Prostate gland (tissue), 2 donors: Measurements from ENCODE around the gene SND1. TPM values are rescaled to one million over a fixed set of nuclear protein-coding genes. Genes with fewer than 3 reads are reported as not detected.

ENCODE experiments used
- DNase-seq: peaks from one replicate; pipeline ENCODE4 v3.0.0-alpha.2; 2019; ENCODE audit warnings: low spot score
- H3K27ac ChIP-seq, 2 donors: fragments of 200-600 bp; sonication (generic); 2 replicates each; pipeline ENCODE4 v1.5.1; 2017 to 2019
- H3K27me3 ChIP-seq: fragments of 200-600 bp; sonication (generic); replicated peaks from 2 replicates; pipeline ENCODE4 v1.5.1; 2019; ENCODE audit not compliant: insufficient read depth
- H3K36me3 ChIP-seq, 2 donors: fragments of 200-600 bp; sonication (generic); 1 replicate in 1 of 2; 2 replicates in 1 of 2; pipeline versions ENCODE4 v1.5.1 to v1.8.1; 2017 to 2019
- H3K4me1 ChIP-seq: fragments of 200-600 bp; sonication (generic); replicated peaks from 2 replicates; pipeline ENCODE4 v1.5.1; 2019
- H3K4me3 ChIP-seq, 2 donors: fragments of 200-600 bp; sonication (generic); 2 replicates each; pipeline ENCODE4 v1.5.1; 2017 to 2019
- H3K9me3 ChIP-seq: fragments of 200-600 bp; sonication (generic); 2 replicates; pipeline ENCODE4 v1.5.1; 2017
- POLR2A ChIP-seq: fragments of 450-650 bp; IDR thresholded peaks from one replicate; pipeline ENCODE4 v1.6.1; 2016; ENCODE audit warnings: antibody characterized with exemption, mild to moderate bottlenecking
- POLR2AphosphoS5 ChIP-seq: sonication (generic); formaldehyde crosslinking; IDR thresholded peaks from one replicate; pipeline ENCODE4 v1.6.1; 2017; ENCODE audit warnings: antibody characterized with exemption
- WGBS: methylation state at CpG from one replicate; pipeline ENCODE4 v1.1.5; 2018; 5-methylcytosine and 5-hydroxymethylcytosine counted together
- intact Hi-C: fragments of 100-400 bp; cut with DNase I; formaldehyde crosslinking; loops from one replicate; pipeline ENCODE4 v1.14.2; 2022
- total RNA-seq, 2 donors: library from RNA; depleted of rRNA; stranded (reverse); fragments of >200 nt; gene quantifications; one replicate each; pipeline ENCODE4 v1.1.0, GENCODE V29; 2016
- TF ChIP-seq, protein P1 (sequence below), 4 experiments: fragments of 200-600 bp in 2 of 4; fragments of 450-650 bp in 2 of 4; sonication (generic) in 2 of 4; IDR thresholded peaks; 1 replicate in 3 of 4; 2 replicates in 1 of 4; pipeline ENCODE4 v1.5.1; 2016 to 2019; ENCODE audit warnings: antibody characterized with exemption in 4 of 4, mild to moderate bottlenecking in 2 of 4, moderate library complexity in 2 of 4

Gene SND1
- total RNA-seq, 2 donors from 2014 or later: 175 to 190 TPM

DNA sequence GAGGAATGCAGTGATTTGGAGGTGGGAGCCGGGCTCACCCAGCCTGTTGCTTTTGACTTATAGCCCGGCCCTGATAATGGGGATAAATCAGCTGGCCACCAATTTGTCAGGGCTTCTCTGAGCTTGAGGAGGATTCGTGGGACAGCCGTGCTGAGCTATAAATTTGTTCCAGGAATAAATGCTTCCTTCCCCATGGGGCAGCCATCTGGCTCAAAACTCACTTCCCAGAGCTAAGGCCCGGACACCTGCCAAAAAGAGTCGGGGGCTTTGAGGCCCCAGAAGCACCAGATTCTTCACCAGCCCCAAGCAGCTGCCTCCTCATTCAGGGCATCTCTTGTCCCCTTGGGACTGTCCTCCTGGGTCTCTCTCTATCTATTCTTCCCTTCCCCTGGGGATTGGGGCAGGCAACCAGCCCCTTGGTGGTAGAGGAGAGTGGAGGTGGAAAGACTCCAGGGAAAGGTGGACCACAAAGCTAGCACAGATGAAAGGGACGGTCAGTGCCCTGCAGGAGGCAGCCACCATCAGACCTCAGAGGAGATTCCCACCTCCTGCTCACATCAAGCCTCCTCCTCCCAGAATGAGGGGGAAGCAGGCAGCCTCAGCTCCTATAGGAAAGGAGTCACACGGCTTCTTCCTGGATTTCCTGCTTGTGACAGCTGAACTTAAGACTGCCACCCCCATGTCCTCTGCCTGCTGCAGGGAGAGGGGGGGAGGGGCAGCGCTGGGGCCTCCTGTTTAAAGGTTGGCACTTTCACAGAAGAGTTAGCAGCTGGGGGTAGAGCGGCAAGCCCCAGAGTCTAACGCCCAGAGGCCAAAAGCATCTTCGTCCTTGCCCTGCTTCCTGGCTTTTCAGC lies 423.5 kb downstream of the SND1 start:
- Histone ChIP-seq H3K4me1 (no peaks in the 10 kb centered on the region), H3K36me3 (no peaks in the 10 kb centered on the region), H3K4me3 (no peak overlapping the region), H3K27me3 (no peaks in the 10 kb centered on the region), H3K9me3 (no peaks in the 10 kb centered on the region), H3K27ac (no peak overlapping the region)
- WGBS: 84% methylated on average over 12 of the region's 12 CpGs
- TF ChIP-seq, protein P1, sequence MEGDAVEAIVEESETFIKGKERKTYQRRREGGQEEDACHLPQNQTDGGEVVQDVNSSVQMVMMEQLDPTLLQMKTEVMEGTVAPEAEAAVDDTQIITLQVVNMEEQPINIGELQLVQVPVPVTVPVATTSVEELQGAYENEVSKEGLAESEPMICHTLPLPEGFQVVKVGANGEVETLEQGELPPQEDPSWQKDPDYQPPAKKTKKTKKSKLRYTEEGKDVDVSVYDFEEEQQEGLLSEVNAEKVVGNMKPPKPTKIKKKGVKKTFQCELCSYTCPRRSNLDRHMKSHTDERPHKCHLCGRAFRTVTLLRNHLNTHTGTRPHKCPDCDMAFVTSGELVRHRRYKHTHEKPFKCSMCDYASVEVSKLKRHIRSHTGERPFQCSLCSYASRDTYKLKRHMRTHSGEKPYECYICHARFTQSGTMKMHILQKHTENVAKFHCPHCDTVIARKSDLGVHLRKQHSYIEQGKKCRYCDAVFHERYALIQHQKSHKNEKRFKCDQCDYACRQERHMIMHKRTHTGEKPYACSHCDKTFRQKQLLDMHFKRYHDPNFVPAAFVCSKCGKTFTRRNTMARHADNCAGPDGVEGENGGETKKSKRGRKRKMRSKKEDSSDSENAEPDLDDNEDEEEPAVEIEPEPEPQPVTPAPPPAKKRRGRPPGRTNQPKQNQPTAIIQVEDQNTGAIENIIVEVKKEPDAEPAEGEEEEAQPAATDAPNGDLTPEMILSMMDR (IDR thresholded peaks at IDR 0.05): no peak
- no peak for TF ChIP-seq POLR2AphosphoS5
- TF ChIP-seq POLR2A: no peak
- intact Hi-C loops: no loop called here
- DNase-seq: no peak

- Histone ChIP-seq H3K27me3 (no peaks in the 10 kb centered on the region), H3K4me3 (no peak overlapping the region), H3K27ac (no peak overlapping the region), H3K4me1 (no peaks in the 10 kb centered on the region), H3K36me3 (peaks cover 0 to 2% of the 10 kb centered on the region in 2 donors), H3K9me3 (no peaks in the 10 kb centered on the region)
- TF ChIP-seq, protein P1 (IDR thresholded peaks at IDR 0.05): no peak
- TF ChIP-seq POLR2A (no peak), POLR2AphosphoS5 (no peak)
- WGBS: 91% methylated on average over 8 of the region's 8 CpGs
- no peak for DNase-seq
- intact Hi-C loops: no loop called here
These were observed 424.3 kb downstream of the SND1 start for GRCh38 chr7:128076196-128076795.

DNA sequence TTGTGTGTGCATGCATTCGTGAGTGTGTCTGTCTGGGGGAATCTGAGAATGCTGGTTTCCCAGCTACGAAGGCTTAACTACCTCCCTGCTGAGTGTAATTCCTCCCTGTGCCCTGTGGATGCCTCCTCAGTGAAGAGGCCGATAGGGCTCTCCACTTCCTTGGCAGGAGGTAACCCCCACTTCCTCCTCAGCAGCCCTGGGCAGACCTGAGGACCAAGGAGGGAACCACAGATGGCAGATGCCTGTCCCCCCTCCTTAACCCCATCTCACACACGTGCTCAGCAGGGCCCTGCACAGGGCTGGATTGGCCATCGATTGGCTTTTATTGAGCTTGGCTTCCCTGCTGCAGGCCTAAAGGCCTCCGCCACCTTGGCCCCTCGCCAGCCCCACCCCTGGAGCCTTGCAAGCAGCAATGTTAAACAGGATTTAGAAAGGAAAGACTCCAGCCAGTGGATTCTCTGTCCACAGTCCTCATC lies 424.8 kb downstream of the SND1 start:
- intact Hi-C loops: no loop called here
- WGBS: 45% methylated on average over 7 of the region's 7 CpGs
- peaks cover 0 to 5% of the 10 kb centered on the region in 2 donors for H3K36me3 ChIP-seq
- DNase-seq: peak; percentile 29
- H3K27me3 ChIP-seq: no peaks in the 10 kb centered on the region
- no peaks in the 10 kb centered on the region for H3K4me1 ChIP-seq
- no peaks in the 10 kb centered on the region for H3K9me3 ChIP-seq
- no peak overlapping the region for H3K4me3 ChIP-seq
- TF ChIP-seq POLR2A (no peak), POLR2AphosphoS5 (no peak)
- TF ChIP-seq, protein P1 (IDR thresholded peaks at IDR 0.05): no peak
- no peak overlapping the region for H3K27ac ChIP-seq

DNA sequence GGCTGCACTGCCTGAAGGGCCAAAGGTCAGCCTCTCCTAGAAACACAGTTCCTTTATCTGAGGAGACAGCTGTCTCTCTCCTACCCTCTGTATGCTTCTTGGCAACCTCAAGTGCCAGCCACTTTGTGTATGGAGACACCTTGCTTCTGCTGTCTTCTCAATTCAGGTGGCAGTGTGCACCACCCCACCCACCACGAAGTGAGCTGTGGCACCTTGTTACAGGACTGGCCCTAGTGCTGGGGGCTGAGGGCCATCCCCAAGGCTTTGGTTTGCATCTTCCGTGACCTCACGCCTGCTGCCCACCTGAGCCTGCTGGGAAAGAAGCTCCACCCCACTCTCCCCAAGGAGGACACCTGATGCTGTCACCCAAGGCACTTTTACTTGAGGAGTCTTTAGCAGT lies 426.3 kb downstream of the SND1 start:
- TF ChIP-seq POLR2AphosphoS5 (no peak), POLR2A (no peak)
- TF ChIP-seq, protein P1 (IDR thresholded peaks at IDR 0.05): no peak
- no peak for DNase-seq
- Histone ChIP-seq H3K4me3 (no peak overlapping the region), H3K27ac (no peak overlapping the region), H3K36me3 (peaks cover 0 to 5% of the 10 kb centered on the region in 2 donors), H3K4me1 (no peaks in the 10 kb centered on the region), H3K9me3 (no peaks in the 10 kb centered on the region), H3K27me3 (no peaks in the 10 kb centered on the region)
- 93% methylated on average over 3 of the region's 3 CpGs for WGBS
- intact Hi-C loops: no loop called here
